SK-N-SH (cell line): ENCODE measurements around the gene TNFRSF19.

Experiments
- CTCF ChIP-seq: fragments of 200-600 bp; sonication (generic); IDR thresholded peaks from 2 replicates; pipeline ENCODE4 v1.6.1; 2017; ENCODE audit warnings: antibody characterized with exemption, mild to moderate bottlenecking, moderate library complexity
- GABPA ChIP-seq: IDR thresholded peaks from 2 replicates; pipeline ENCODE4 v1.4.0; 2012; ENCODE audit warnings: low read depth, mild to moderate bottlenecking
- GATA2 ChIP-seq: sonication (generic); formaldehyde crosslinking; IDR thresholded peaks from 2 replicates; pipeline ENCODE4 v1.5.0; 2020; ENCODE audit warnings: mild to moderate bottlenecking, missing genetic modification reagents
- POLR2AphosphoS5 ChIP-seq: IDR thresholded peaks from 2 replicates; pipeline ENCODE4 v1.6.1; 2012; ENCODE audit warnings: low read depth, low read length
- REST ChIP-seq: IDR thresholded peaks from 2 replicates; pipeline ENCODE4 v1.6.1; 2012; ENCODE audit warnings: mild to moderate bottlenecking, low read depth, low read length, moderate library complexity
- RFX5 ChIP-seq: IDR thresholded peaks from 2 replicates; pipeline ENCODE4 v1.6.1; 2012; ENCODE audit warnings: mild to moderate bottlenecking, improper control_type of control experiment, low read length
- TEAD4 ChIP-seq: IDR thresholded peaks from 2 replicates; pipeline ENCODE4 v1.4.0; 2012; ENCODE audit warnings: mild to moderate bottlenecking, borderline replicate concordance; ENCODE audit not compliant: insufficient read depth

GRCh38 chr13:23679220-23679619 is 109.0 kb downstream of the TNFRSF19 start:
- no peak for TF ChIP-seq CTCF
- TF ChIP-seq RFX5 = no peak
- no peak for TF ChIP-seq TEAD4
- no peak for TF ChIP-seq GATA2 (CRISPR knock-in tag)
- no peak for TF ChIP-seq GABPA
- TF ChIP-seq POLR2AphosphoS5 = no peak
- TF ChIP-seq REST = no peak
